HG02798 (cell line): ENCODE results near the gene WDPCP.
"Not testable (repeated sequence)": the region's sequence is repeated elsewhere in the genome, so short reads cannot be mapped to it uniquely, and the experiment has no call there.

Experiments used
- ATAC-seq: cut with Tn5 transposase; IDR thresholded peaks from one replicate; pipeline ENCODE4 v1.9.1; 2021; ENCODE audit warnings: mild to moderate bottlenecking; ENCODE audit not compliant: unreplicated experiment, poor library complexity

Gene WDPCP

DNA sequence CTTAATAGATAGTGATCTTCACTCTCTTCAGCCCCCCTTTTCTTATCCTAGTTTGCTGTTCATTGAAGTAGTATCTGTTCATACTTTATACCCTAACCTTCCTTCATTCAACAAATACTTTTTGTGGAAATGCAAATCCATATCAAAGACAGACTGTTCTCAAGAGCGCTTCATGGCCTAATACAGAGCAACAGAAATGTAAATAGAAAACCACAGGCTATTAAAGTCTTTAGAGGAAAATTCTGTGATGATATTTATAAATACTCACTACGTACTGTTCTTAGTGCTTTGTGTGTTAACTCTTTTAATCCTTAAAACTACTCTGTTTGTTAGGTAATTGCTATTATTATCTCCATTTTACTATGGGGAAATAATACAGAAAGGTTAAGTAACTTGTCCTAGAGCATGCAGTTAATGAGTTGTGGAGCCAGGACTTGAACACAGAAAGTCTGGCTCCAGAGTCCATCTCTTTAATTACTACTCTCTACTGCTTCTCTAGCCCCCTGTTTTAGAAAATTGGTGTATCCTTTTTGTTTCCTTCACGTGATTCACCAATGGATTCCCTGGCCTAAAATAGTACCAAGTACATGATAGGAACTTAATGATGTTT is 3.4 kb upstream of the WDPCP start:
- ATAC-seq, result no peak

DNA sequence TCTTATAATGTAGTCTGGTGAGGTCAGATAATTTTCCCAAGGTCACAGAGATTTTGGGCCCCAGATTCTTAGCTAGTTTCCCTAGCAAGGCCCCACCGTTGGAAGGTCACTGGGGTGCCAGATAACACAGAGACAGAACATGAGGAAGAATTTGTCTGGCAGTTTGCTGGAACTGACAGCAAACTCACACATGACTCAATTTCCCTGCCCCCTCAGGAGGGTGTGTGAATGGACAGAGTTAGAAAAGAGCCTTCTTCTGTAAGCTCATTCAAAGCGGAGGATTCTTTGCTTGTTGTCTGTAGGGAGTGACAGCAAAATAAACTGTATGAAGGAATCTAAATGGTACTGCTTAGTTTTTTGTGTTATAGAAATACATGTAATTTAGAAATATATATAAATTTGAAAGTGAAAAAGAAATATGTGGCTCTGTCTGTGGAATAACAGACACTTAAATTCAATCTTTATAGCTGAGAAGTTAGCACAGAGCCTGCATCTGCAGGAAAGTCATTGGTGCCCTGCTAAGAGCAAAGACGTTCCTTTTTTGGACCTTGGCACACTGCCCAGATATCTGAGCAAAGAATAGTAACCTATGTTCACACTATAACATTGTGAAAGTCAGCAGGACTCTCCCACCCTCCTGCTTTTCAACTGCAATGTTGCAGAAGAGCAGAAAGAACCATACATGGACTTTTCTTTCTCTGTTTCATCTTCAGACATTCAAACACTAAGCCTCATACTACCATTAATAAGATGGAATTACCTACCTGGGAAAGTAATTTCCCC is 2.5 kb upstream of the WDPCP start:
- no peak for ATAC-seq

DNA sequence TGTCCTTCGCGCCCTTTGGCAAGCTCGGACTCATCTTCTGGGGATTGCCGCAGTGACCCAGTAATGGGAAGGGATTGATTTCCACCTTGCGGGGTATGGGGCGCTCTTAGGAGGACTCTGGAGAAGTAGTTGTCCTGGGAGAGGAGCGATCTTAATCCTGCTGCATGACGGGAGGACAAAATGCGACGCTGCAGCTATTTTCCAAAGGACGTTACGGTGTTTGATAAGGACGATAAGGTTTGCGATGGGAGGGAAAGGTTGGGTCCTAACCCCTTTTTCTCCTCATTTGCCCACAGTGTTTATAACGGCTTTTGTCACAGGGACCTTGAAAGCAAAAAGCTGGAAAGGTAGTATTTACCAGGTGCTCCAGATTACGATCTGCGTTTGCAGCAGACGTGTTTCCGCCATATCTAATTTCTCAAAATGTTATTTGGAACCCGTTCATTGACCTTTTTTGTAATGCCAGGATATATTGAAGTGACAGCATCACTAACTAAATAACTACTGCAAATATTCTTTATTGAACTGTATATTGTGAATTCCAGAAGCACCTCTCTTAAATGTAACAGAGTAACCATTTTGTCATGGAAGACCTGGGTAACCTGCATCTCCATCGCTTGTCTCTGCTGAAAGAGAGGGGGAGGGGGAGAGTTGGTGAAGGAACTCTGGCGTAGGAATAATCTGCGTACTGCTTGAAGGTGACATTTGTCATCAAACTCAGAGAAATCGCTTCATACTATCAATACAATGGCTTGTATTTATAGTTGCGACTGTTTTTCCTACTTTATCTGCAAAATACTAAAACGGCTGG is 1.1 kb upstream of the WDPCP start:
- ATAC-seq, result no peak

DNA sequence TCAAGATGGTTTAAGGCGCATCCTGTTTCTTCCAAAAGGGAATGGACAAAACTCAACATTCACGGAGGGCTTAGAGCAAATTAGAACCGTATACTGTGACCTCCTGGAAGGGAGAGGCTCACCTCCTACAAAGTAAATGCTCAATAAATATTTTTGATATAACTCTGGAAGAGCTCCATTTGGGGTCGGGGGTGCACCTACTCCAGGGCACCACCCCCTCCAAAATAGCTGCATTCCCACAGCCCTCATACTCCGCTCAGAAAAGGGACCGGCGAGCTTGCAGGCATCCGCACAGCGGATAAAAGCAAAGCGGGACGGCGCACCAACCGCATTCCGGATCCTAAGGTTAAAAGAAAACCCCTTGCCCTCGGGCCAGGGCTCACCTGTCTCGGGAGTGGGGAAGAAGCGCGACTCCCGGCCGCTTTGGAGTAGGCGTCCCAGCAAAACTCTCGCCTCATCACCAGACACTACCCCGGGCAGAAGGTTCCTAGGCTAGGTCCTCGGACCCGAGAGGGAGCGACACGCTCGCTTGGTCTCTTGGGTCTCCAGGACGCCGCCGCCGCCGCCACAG is 378 bp downstream of the WDPCP start:
- no peak for ATAC-seq

DNA sequence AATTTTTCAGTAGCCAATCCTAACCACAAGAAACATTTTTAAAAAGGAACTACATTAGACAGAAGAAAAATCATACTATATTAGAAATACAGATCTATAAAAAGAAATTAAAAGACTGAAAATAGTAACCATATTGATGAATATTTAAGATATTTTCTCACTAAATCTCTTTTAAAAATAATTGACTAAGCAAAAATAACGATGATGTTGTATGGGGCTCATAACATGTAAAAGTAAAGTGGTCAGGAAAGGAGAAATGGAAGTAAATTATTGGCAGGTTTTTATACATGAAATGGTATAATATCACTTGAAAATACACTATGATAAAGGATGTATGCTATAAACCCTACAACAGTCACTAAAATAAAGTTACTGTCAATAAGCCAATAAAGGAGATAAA is 5.4 kb downstream of the WDPCP start:
- no peak for ATAC-seq

DNA sequence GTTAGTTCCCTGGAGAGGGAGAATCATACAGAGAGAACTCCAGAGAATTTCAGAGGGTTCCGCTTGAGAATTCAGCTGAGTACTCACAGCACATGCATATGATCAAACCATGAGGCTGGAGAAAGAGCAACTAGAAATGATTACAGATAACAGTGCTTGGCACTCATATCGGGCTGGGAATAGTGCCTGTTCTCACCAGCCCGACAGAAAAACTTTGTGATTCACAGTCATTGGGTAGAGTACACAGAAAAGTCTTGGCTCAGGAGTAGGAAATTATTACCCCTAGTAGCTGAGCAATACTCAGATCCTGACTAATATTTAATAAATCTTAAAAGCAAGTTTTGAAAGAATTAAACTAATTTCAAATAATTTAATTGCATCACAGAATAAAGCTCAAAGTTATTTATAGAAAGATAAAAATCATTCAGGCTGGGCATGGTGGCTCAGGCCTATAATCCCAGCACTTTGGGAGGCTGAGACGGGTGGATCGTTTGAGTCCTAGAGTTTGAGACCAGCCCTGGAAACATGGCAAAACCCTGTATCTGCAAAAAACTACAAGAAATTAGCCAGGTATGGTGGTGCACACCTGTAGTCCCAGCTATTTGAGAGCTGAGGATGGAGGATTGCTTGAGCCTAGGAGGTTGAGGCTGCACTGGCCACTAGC is 6.8 kb downstream of the WDPCP start:
- ATAC-seq, result no peak

DNA sequence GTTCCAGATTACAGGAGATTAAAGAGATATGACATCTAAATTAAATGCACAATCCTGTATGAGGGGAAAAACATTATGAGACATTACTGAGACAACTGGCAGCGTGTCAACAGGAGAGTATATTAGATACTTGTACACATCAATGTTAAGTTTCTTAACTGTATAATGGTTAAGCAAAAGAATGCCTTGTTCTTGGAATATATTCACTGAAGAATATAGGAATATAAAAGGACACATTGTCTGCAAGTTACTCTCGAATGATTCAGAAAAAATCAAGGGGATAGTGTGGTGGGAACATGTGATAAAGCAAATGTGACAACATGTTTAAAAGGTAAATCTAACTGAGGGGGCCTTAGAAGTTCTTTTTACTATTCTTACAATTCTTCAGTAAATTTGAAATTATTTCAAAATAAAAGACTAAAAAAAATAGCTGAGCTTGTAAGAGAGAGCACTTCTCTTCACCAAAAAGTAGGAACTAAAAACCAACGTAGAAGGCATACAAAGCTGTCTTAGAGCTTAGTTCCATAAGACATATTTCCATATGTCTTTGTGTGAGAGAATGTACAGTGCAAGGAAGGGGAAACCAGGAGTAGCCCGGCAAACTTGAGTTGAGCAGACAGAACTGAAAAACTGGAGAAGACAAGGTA is 7.5 kb downstream of the WDPCP start:
- ATAC-seq, result no peak

DNA sequence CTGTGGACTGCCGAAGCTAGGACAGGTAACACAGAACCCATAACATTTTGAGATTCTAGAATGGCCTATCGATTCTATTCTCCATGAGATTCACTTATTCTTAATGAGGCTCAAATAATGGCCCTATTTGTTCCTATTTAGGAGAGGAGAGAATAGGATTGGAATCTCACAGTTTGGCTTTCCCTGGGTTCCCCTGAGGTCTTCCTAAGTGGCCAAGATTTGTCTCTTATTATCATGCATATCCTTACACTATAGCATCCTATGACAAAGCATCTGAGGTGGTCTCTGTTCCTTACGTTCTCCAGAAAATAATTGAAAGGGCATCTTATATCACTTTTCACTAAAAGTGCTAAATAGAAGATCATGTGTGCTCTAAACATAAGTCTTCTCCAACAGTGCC is 9.5 kb downstream of the WDPCP start:
- ATAC-seq, result no peak

DNA sequence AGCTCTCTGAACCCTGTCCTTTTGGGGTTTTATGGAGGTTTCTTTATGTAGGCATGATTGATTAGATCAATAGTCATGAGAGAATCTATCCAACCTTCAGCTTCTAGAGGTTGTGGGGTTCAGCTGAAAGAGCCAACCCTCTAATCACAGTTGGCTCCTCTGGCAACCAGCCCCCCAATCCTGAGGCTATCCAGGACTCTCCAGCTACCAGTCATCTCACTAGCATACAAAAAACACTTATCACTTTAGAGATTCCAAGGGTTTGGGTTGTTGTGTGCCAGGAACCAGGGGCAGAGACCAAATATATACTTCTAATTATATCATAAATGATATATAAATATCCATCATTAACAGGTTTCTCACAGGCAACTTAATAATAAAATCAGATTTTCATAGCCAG is 11.7 kb downstream of the WDPCP start:
- ATAC-seq, result no peak

DNA sequence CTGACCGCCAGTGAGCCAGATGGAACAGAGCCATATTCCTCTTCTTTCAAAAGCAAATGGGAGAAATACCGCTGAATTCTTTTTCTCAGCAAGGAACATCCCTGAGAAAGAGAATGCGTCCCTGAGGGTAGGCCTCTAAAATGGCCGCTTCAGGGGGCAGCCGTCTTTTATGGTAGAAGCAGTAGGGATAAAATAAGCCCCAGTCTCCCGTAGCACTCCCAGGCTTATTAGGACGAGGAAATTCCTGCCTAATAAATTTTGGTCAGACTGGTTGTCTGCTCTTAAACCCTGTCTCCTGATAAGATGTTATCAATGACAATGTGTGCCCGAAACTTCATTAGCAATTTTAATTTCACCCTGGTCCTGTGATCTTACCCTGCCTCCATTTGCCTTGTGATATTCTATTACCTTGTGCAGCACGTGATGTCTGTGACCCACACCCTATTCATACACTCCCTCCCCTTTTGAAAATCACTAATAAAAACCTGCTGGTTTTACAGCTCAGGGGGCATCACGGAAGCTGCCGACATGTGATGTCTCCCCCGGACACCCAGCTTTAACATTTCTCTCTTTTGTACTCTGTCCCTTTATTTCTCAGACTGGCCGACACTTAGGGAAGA is 14.4 kb downstream of the WDPCP start:
- ATAC-seq, result not testable (repeated sequence)

DNA sequence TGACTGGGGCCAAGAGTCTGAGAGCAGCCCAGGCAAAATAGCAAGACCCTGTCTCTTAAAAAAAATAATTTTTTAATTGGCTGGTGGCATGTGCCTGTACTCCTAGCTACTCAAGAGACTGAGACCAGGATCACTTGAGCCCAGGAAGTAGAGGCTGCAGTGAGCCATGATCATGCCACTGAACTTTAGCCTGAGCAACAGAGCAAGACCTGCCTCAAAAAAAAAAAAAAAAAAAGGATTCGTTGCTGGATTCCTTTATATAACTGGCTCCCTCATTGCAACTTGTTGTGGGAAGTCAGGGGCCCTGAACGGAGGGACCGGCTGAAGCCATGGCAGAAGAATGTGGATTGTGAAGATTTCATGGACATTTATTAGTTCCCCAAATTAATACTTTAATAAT is 15.3 kb downstream of the WDPCP start:
- not testable (repeated sequence) for ATAC-seq

DNA sequence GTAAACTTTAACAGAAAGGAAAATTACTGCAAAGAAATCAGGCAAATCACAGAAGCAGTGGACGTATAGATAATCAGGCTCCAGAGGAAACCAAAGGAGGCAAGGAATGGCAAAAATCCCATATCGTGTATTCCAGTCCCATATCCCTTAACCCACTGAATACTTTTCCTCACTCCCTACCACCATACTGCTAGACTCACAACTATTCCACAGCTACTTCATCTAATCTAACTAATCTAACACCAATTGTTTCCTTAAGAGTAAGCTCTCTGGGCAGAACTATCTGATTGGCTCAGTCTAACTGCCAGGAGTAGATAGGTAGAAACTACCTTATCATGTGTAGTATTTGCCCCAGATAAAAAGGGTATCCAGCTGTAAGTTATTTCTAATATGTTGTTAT is 16.3 kb downstream of the WDPCP start:
- ATAC-seq, result no peak

DNA sequence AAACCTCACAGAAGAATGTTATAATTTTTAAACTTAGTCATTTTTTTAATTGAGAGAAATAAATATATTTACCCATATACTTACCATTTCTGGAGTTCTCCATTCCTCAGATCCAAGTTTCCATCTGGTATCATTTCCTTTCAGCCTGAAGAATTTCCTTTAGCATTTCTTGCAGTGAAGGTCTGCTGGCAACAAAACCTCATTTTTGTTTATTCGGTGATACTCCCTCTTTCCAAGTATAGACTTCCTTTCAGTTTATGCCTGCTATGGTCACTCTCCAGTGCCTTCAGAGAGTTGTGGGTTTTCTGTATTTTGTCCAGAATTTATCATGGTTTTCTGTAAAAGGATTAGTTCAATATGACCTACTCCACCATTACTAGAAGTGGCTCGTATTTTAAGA is 17.0 kb downstream of the WDPCP start:
- no peak for ATAC-seq

DNA sequence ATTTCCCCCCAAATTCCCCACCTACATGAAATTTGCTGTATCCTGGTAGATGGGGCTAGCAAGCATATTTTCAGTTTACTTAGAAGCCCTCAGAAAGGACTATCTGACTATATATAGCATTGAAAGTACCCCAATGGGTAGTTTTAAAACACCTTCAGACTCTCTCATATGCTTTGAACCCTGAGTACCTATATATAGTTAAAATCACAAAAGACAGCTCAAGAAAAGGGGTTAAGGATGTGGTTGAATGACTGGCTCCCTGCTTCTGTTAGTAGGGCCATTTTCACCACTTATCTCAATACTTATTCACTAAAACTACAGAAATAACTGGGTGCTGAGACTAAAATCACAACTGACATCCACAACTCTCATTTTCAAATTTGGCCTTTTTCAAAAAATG is 18.5 kb downstream of the WDPCP start:
- peak; percentile 82 for ATAC-seq

DNA sequence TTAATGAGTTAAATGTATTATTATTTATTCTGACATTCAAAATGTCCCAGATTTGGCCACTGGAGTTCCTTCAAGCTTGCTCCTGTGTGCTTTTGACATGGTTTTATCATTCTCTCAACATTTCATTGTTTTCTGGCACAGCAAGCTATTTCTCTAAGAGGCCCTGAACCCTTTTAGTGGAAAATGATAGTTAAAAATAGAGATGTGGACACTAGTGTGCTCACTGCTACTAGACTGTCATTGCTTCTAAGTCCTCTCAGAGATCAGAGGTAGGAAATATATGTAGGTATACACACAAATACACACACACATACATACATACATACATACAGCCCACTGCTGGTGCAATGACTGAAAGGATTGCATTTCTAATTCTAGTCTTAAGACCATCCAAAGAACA is 25.5 kb downstream of the WDPCP start:
- no peak for ATAC-seq

DNA sequence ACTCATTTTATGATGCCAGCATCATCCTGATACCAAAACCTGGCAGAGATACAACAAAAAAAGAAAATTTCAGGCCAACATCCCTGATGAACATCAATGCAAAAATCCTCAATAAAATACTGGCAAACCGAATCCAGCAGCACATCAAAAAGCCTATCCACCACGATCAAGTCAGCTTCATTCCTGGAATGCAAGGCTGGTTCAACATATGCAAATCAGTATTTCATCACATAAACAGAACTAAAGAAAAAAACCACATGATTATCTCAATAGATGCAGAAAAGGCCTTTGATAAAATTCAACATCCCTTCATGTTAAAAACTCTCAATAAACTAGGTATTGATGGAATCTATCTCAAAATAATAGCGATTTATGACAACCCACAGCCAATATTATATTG is 29.4 kb downstream of the WDPCP start:
- ATAC-seq, result not testable (repeated sequence)

DNA sequence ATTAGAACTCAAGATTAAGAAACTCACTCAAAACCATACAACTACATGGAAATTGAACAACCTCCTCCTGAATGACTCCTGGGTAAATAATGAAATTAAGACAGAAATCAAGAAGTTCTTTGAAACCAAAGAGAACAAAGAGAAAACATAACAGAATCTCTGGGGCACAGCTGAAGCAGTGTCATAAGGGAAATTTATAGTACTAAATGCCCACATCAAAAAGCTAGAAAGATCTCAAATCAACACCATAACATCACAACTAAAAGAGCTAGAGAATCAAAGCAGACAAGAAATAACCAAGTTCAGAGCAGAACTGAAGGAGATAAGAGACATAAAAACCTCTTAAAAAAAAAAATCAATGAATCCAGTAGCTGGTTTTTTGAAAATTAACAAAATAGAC is 30.5 kb downstream of the WDPCP start:
- ATAC-seq, result not testable (repeated sequence)

DNA sequence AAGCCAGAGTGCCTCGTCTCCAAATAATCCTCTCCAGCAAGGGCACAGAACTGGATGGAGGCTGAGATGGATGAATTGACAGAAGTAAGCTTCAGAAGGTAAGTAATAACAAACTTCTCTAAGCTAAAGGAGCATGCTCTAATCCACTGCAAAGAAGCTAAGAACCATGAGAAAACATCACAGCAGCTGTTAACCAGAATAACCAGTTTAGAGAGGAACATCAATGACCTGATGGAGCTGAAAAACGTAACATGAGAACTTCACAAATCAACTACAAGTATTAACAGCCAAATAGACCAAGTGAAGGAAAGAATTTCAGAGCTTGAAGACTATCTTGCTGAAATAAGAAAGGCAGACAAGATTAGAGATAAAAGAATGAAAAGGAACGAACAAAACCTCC is 32.3 kb downstream of the WDPCP start:
- no peak for ATAC-seq

DNA sequence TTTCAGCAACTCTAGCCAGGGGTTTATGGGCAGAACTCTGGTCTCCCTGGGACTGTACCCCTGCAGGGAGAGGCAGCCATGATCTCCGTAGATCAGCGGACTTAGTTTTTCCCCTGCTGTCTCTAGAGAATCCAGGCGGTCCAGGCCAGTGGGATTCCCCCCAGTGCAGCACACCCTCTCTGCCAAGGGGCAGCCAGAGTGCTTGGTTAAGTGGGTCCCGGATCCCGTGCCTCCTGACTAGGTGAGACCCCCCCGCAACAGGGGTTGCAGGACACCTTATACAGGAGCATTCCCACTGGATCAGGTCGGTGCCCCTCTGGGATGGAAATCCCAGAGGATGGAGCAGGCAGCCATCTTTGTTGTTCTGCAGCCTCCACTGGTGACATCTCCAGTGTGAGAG is 33.0 kb downstream of the WDPCP start:
- ATAC-seq, result no peak

DNA sequence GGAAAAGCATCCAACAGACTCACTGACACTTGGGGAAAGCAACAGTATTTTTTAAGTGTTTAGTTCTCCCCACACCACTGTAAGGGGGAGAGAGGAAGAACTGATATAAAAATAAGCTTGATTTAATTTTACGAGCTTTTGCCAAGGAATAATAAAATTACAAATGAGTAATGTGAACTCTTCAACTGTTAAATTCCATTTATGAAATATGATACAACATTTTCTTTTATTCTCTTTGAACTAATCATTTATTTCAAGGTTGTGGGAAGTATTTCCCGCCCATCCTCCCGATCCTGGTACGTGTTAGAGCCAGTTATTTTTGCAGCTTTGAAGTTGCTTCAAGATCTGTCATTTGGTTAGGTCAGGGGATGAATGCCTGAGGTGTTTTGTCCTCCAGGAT is 35.2 kb downstream of the WDPCP start:
- ATAC-seq, result no peak
